Endothelial cell of umbilical vein (primary cell): ENCODE data around the gene CEP57. TPM values are rescaled to one million over a fixed set of nuclear protein-coding genes. Genes with fewer than 3 reads are reported as not detected.

Experiments used
- BruUV-seq: library from RNA; stranded (reverse); fragments of 400-500 nt; replicated peaks from 2 replicates; lab custom pipeline; 2021; lab: Mats Ljungman, UMichigan
- CTCF ChIA-PET: fragments of 300-600, 350-600 bp; sonication (Branson Sonifier 250); formaldehyde crosslinking; loops from one replicate; lab custom pipeline; 2021; ENCODE audit warnings: antibody characterized with exemption, inconsistent platforms; lab: Charles Lee
- POLR2A ChIA-PET: fragments of 300-600, 350-600 bp; sonication (Branson Sonifier 250); formaldehyde crosslinking; loops from one replicate; lab custom pipeline; 2021; ENCODE audit warnings: antibody characterized with exemption, inconsistent platforms; lab: Charles Lee
- DNase-seq: peaks from one replicate; pipeline ENCODE4 v3.0.0-alpha.2; 2011; ENCODE audit warnings: low read depth, low spot score
- FAIRE-seq: peaks from 2 replicates; lab custom pipeline; 2011; peaks lifted over from hg19 to GRCh38; lab: Jason Lieb, UNC
- H2AFZ ChIP-seq: 2 replicates; pipeline ENCODE4 v1.6.0; 2012; ENCODE audit warnings: low read depth, low read length, control low read depth, inconsistent platforms
- H3K27ac ChIP-seq: 2 replicates; pipeline ENCODE4 v1.5.1; 2011; ENCODE audit warnings: low read depth, mild to moderate bottlenecking, control low read depth, low read length, moderate library complexity; ENCODE audit not compliant: insufficient read depth
- H3K27me3 ChIP-seq, 2 experiments: 2 replicates each; pipeline versions ENCODE4 v1.6.0 to v1.6.1; 2011; ENCODE audit warnings: low read length in 2 of 2, mixed read lengths in 1 of 2; ENCODE audit not compliant: control insufficient read depth in 2 of 2, insufficient read depth in 2 of 2
- H3K36me3 ChIP-seq, 2 experiments: 2 replicates in 1 of 2; 3 replicates in 1 of 2; pipeline ENCODE4 v1.5.1; 2011; ENCODE audit warnings: low read length in 2 of 2, mild to moderate bottlenecking in 1 of 2, moderate library complexity in 1 of 2; ENCODE audit not compliant: control insufficient read depth in 2 of 2, insufficient read depth in 2 of 2; ENCODE audit errors: extremely low read depth in 1 of 2
- H3K4me1 ChIP-seq: 3 replicates; pipeline ENCODE4 v1.5.1; 2011; ENCODE audit warnings: mild to moderate bottlenecking, low read length; ENCODE audit not compliant: control insufficient read depth, insufficient read depth; ENCODE audit errors: extremely low read depth
- H3K4me2 ChIP-seq: 2 replicates; pipeline ENCODE4 v1.6.1; 2011; ENCODE audit warnings: low read length, control low read depth, mixed read lengths; ENCODE audit not compliant: insufficient read depth
- H3K4me3 ChIP-seq, 3 experiments: fragments of 200-600 bp in 1 of 3; sonication (generic), shearing (Covaris generic) in 1 of 3; replicated peaks in 1 of 3; 2 replicates each; pipeline ENCODE4 v1.5.1; 2011 to 2016; ENCODE audit warnings: control low read depth in 3 of 3, low read length in 3 of 3, mild to moderate bottlenecking in 2 of 3, inconsistent platforms in 1 of 3, low read depth in 1 of 3, moderate library complexity in 1 of 3; ENCODE audit not compliant: insufficient read depth in 1 of 3
- H3K79me2 ChIP-seq: 2 replicates; pipeline ENCODE4 v1.6.0; 2012; ENCODE audit warnings: low read length, inconsistent platforms; ENCODE audit not compliant: control insufficient read depth, insufficient read depth
- H3K9ac ChIP-seq: replicated peaks from 2 replicates; pipeline ENCODE3; 2011; ENCODE audit warnings: low read length, control low read depth; ENCODE audit not compliant: insufficient read depth; ENCODE audit errors: extremely low read depth
- H3K9me1 ChIP-seq: replicated peaks from 3 replicates; pipeline ENCODE4 v1.6.0; 2011; ENCODE audit warnings: mild to moderate bottlenecking, low read length; ENCODE audit not compliant: control insufficient read depth, insufficient read depth; ENCODE audit errors: extremely low read depth
- H3K9me3 ChIP-seq: replicated peaks from 2 replicates; pipeline ENCODE4 v1.5.1; 2012; ENCODE audit warnings: low read length, inconsistent platforms; ENCODE audit not compliant: control insufficient read depth, insufficient read depth
- H4K20me1 ChIP-seq: replicated peaks from 2 replicates; pipeline ENCODE3; 2011; ENCODE audit warnings: mild to moderate bottlenecking, low read length; ENCODE audit not compliant: control insufficient read depth, insufficient read depth; ENCODE audit errors: extremely low read depth
- EZH2 ChIP-seq: IDR thresholded peaks from 2 replicates; pipeline ENCODE4 v1.6.1; 2012; ENCODE audit warnings: borderline replicate concordance, low read depth, mild to moderate bottlenecking, moderate library complexity, low read length, inconsistent platforms; ENCODE audit not compliant: severe bottlenecking
- FOS ChIP-seq: IDR thresholded peaks from 2 replicates; pipeline ENCODE4 v1.6.1; 2011; ENCODE audit warnings: mild to moderate bottlenecking, low read length, moderate library complexity, borderline replicate concordance; ENCODE audit not compliant: insufficient read depth
- GATA2 ChIP-seq: IDR thresholded peaks from 2 replicates; pipeline ENCODE4 v1.7.0; 2011; ENCODE audit warnings: low read depth, mild to moderate bottlenecking, moderate library complexity, mixed read lengths, low read length; ENCODE audit not compliant: insufficient read length, insufficient read depth
- JUN ChIP-seq: IDR thresholded peaks from 2 replicates; pipeline ENCODE4 v1.6.1; 2011; ENCODE audit warnings: borderline replicate concordance, low read depth; ENCODE audit not compliant: insufficient read length, insufficient read depth
- MYC ChIP-seq: IDR thresholded peaks from one replicate; pipeline ENCODE4 v1.6.1; 2011; ENCODE audit warnings: mild to moderate bottlenecking, low read depth, low read length
- POLR2A ChIP-seq: IDR thresholded peaks from 2 replicates; pipeline ENCODE4 v1.6.1; 2012; ENCODE audit warnings: low read depth, mild to moderate bottlenecking, control low read depth, low read length
- POLR2AphosphoS5 ChIP-seq: IDR thresholded peaks from 2 replicates; pipeline ENCODE4 v1.6.1; 2012; ENCODE audit warnings: low read depth, mild to moderate bottlenecking, control low read depth, low read length, moderate library complexity; ENCODE audit not compliant: insufficient read depth
- dilution Hi-C: fragments of 300-500 bp; cut with MboI; formaldehyde crosslinking; loops from one replicate; pipeline ENCODE4 v1.15.0; 2019; ENCODE audit warnings: low sequenced_read_pairs; ENCODE audit not compliant: extremely low pct_ligation_motif_present
- intact Hi-C: fragments of 100-400 bp; cut with micrococcal nuclease; formaldehyde crosslinking; loops from one replicate; pipeline ENCODE4 v1.10.0; 2022
- polyA plus RNA-seq, 4 experiments: library from polyadenylated mRNA; depleted of rRNA in 3 of 4; stranded (reverse) in 3 of 4; unstranded in 1 of 4; fragments of >200 nt; gene quantifications; 2 replicates each; pipeline versions ENCODE4 v1.2.1 to v1.2.3, GENCODE V29; 2011 to 2012; ENCODE audit warnings: missing spikeins in 1 of 4
- total RNA-seq: library from RNA; stranded (reverse); gene quantifications from 2 replicates; pipeline ENCODE4 v1.2.3, GENCODE V29; 2021
- TF ChIP-seq, protein P1 (sequence below): IDR thresholded peaks from 2 replicates; pipeline ENCODE4 v1.6.1; 2011; ENCODE audit not compliant: insufficient read depth, insufficient read length
- TF ChIP-seq, protein P2 (sequence below), 2 donors: IDR thresholded peaks; 1 replicate in 1 of 2; 2 replicates in 1 of 2; pipeline ENCODE4 v1.5.1; 2011; ENCODE audit warnings: low read length in 2 of 2, mild to moderate bottlenecking in 2 of 2, moderate library complexity in 2 of 2, control low read depth in 1 of 2, inconsistent platforms in 1 of 2, low read depth in 1 of 2; ENCODE audit not compliant: insufficient read depth in 1 of 2; ENCODE audit errors: extremely low read depth in 1 of 2

Gene CEP57
- total and polyA plus RNA-seq, 2 donors (not counting 3 experiments of a cell fraction or from before 2014, with no cell fraction given) = 16.0 to 35.2 TPM

DNA sequence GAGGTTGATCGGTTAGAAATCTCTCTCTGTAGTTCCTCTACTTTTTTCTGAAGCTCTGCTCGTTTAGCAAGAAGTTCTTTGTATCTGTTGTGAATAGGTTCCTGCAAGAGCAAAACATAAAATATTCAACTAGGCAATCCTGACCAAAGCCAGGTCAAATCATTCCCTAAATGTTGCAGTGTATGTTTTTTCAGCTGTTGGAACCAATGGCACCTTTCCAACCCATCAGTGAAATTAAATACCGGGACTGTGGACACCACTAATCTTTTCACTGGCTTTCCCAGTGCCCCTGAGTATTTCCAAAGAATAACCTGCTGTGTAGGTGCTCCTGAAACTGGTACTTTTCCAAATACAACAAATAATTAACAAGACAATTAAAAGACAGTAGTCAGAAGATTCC lies 45.1 kb downstream of the CEP57 start:
- Histone ChIP-seq H3K9ac (no peak overlapping the region), H3K4me2 (no peak overlapping the region), H3K27me3 (no peaks in the 10 kb centered on the region), H3K36me3 (peaks cover 3 to 12% of the 10 kb centered on the region in 2 experiments), H3K9me1 (no peaks in the 10 kb centered on the region), H2AFZ (no peak overlapping the region), H3K4me1 (no peaks in the 10 kb centered on the region), H3K9me3 (no peaks in the 10 kb centered on the region), H3K4me3 (no peak overlapping the region), H3K27ac (no peak overlapping the region), H3K79me2 (no peaks in the 10 kb centered on the region), H4K20me1 (no peaks in the 10 kb centered on the region)
- dilution Hi-C loops (no loop called here), intact Hi-C loops (loop anchor here (5.0 kb wide), 1 partner anchor 407 kb away; no protein-coding TSS in a partner anchor)
- no peak for DNase-seq
- FAIRE-seq = no peak
- TF ChIP-seq GATA2 = no peak
- no peak for TF ChIP-seq JUN
- TF ChIP-seq POLR2AphosphoS5 = no peak
- TF ChIP-seq, protein P1, sequence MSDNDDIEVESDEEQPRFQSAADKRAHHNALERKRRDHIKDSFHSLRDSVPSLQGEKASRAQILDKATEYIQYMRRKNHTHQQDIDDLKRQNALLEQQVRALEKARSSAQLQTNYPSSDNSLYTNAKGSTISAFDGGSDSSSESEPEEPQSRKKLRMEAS = no peak
- TF ChIP-seq, protein P2, sequence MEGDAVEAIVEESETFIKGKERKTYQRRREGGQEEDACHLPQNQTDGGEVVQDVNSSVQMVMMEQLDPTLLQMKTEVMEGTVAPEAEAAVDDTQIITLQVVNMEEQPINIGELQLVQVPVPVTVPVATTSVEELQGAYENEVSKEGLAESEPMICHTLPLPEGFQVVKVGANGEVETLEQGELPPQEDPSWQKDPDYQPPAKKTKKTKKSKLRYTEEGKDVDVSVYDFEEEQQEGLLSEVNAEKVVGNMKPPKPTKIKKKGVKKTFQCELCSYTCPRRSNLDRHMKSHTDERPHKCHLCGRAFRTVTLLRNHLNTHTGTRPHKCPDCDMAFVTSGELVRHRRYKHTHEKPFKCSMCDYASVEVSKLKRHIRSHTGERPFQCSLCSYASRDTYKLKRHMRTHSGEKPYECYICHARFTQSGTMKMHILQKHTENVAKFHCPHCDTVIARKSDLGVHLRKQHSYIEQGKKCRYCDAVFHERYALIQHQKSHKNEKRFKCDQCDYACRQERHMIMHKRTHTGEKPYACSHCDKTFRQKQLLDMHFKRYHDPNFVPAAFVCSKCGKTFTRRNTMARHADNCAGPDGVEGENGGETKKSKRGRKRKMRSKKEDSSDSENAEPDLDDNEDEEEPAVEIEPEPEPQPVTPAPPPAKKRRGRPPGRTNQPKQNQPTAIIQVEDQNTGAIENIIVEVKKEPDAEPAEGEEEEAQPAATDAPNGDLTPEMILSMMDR (IDR thresholded peaks at IDR 0.05; ENCODE audit: extremely low read depth in 1 of 2, insufficient read depth in 1 of 2, low read depth in 1 of 2, low read length in 2 of 2) = no peak
- TF ChIP-seq POLR2A = no peak
- TF ChIP-seq FOS = no peak
- TF ChIP-seq EZH2 = no peak
- no peak for TF ChIP-seq MYC
- ChIA-PET CTCF (interaction anchor here (0.7 to 9.8 kb wide), 36 partner anchors 8 to 681 kb away, joined by 3 to 145 read pairs (median 6); partner anchors contain the start of genes CCDC82, JRKL and MAML2), POLR2A (interaction anchor here (1.0 to 1.8 kb wide), 2 partner anchors 508 to 554 kb away, joined by 3 to 8 read pairs; partner anchors contain the start of genes CCDC82, JRKL and MAML2)
- BruUV-seq = no TSS peak
